GM12874 (cell line): ENCODE results near the gene HTD2.

Experiments
- CTCF ChIP-seq: IDR thresholded peaks from 2 replicates; pipeline ENCODE4 v1.5.1; 2011; ENCODE audit warnings: low read depth, mild to moderate bottlenecking, control low read depth, low read length, moderate library complexity; ENCODE audit not compliant: insufficient read depth

HTD2 gene

DNA sequence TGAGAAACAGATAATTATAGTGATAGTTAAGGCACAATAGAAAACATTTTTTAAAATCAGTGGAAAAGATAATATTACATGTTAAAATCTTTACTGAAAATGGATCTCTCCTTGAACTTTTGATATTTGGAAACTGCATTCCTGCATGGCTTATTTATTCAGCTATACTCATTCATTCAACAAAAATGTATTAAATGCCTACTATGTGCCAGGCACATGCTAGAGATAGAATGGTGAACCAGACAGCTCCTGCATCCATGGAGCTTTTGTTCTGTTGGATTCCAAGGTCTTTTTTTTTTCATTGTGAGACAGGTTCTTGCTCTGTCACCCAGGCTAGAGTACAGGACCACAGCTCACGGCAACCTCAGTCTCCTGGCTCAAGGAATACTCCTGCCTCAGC, 30.9 kb downstream of the HTD2 start:
- no peak for TF ChIP-seq CTCF

DNA sequence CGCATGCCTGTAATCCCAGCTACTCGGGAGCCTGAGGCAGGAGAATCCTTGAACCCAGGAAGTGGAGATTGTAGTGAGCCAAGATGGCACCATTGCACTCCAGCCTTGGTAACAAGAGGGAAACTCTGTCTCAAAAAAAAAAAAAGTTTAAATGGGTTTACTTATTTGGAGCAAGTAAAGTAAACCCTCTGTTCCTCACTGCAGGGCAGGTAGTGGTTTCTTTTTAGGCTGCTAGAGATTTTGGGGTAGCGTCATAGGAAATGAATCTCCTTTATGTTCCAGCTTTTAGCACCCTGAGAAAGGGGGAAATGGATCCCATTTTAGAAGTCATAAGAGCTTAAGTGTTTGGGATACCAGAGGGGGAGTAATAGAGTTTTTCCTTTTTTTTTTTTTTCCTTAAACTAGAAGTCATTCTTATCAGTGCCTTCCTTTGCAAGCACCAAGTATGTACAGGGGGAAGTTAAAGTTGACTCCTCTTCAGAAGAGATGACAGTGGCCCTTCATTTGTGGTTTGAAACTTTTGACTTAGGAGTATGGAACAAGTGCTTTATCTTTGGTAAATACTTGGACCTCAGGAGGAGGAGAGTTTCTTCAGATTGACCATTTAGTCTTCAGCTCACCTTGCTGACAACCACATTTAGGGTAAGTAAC, 34.4 kb downstream of the HTD2 start:
- TF ChIP-seq CTCF = no peak

- TF ChIP-seq CTCF = no peak
Observed at GRCh38 chr3:58341376-58341775, 35.1 kb downstream of the HTD2 start.

DNA sequence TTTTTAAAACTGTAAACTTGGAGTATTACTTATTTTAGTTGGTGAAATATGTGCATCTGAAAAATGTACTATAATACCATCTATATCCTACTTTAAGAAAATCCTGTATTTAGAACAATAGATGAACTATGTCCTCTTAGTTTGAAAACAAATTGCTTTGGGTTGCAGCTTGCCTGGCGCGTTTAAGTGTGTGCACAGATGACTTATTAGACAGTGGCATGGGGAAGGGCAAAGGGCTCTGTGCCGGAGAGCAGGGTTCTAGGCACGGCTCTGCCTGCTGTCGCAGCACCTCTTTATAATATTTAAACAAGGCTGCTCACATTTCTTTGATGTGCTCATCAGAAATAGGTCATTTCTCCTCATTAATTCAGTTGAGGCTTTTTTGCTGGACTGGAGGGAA, 36.4 kb downstream of the HTD2 start:
- TF ChIP-seq CTCF = no peak

DNA sequence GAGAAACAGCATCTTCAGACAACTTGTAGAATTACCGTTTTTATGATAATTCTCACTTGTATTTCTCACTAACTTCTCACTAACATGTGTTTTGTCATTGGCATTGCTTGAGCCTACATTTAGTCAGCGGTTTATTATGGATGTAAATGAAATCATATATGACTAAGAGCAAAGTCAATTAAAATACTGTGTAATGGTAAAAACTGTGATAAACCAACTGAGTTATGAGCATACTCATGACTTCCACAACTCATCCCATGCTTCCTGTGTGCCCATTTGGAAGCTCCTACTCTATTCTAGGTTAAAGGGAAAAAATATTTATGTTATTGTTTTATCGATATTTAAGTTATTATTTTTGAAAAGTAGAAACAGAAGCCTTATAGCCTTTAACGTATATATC, 39.1 kb downstream of the HTD2 start:
- TF ChIP-seq CTCF = no peak

GRCh38 chr3:58346368-58346767, 40.0 kb downstream of the HTD2 start:
- TF ChIP-seq CTCF = no peak

- TF ChIP-seq CTCF = no peak
Observed at GRCh38 chr3:58347984-58348383, 41.7 kb downstream of the HTD2 start.
